Esophagus muscularis mucosa (tissue), 4 donors: ENCODE measurements around the gene GLI3. TPM values are rescaled to one million over a fixed set of nuclear protein-coding genes. Genes with fewer than 3 reads are reported as not detected.

Experiments
- DNase-seq: peaks from one replicate; pipeline ENCODE4 v3.0.0-alpha.2; 2017; ENCODE audit errors: extremely low spot score
- H3K27ac ChIP-seq, 4 donors: fragments of 200-600 bp; sonication (generic); replicated peaks in 1 of 4; 1 replicate in 3 of 4; 2 replicates in 1 of 4; pipeline ENCODE4 v1.5.1; 2016 to 2019; ENCODE audit warnings: mild to moderate bottlenecking in 1 of 4
- H3K27me3 ChIP-seq, 4 donors: fragments of 200-600 bp; sonication (generic); one replicate each; pipeline versions ENCODE4 v1.5.1 to v1.6.0; 2016 to 2019
- H3K36me3 ChIP-seq, 4 donors: fragments of 200-600 bp; sonication (generic); one replicate each; pipeline ENCODE4 v1.5.1; 2016 to 2019
- H3K4me1 ChIP-seq, 4 donors: fragments of 200-600 bp; sonication (generic); one replicate each; pipeline ENCODE4 v1.5.1; 2016 to 2019
- H3K4me3 ChIP-seq, 4 donors: fragments of 200-600 bp; sonication (generic); 1 replicate in 2 of 4; 2 replicates in 2 of 4; pipeline ENCODE4 v1.5.1; 2016 to 2019; ENCODE audit warnings: mild to moderate bottlenecking in 4 of 4, moderate library complexity in 1 of 4
- H3K9me3 ChIP-seq, 4 donors: fragments of 200-600 bp; sonication (generic); 1 replicate in 3 of 4; 2 replicates in 1 of 4; pipeline ENCODE4 v1.5.1; 2016 to 2019
- EP300 ChIP-seq: sonication (generic); formaldehyde crosslinking; IDR thresholded peaks from one replicate; pipeline ENCODE4 v1.6.1; 2017; ENCODE audit warnings: antibody characterized with exemption
- POLR2A ChIP-seq: fragments of 450-650 bp; IDR thresholded peaks from one replicate; pipeline ENCODE4 v1.6.1; 2017; ENCODE audit warnings: antibody characterized with exemption, moderate library complexity, mild to moderate bottlenecking, low read depth
- POLR2AphosphoS5 ChIP-seq, 2 donors: sonication (generic); formaldehyde crosslinking; IDR thresholded peaks; one replicate each; pipeline ENCODE4 v1.6.1; 2017; ENCODE audit warnings: antibody characterized with exemption in 2 of 2
- WGBS: methylation state at CpG from one replicate; pipeline ENCODE4 v1.1.5; 2018; 5-methylcytosine and 5-hydroxymethylcytosine counted together
- intact Hi-C: fragments of 100-400 bp; cut with DNase I; formaldehyde crosslinking; loops from one replicate; pipeline ENCODE4 v1.15.1; 2023
- total RNA-seq, 4 donors: library from RNA; depleted of rRNA; stranded (reverse); fragments of >200 nt; gene quantifications; one replicate each; pipeline versions ENCODE4 v1.1.0 to v1.2.1, GENCODE V29; 2016
- TF ChIP-seq, protein P1 (sequence below), 3 experiments: fragments of 200-600 bp in 2 of 3; fragments of 450-650 bp in 1 of 3; sonication (generic) in 2 of 3; IDR thresholded peaks; one replicate each; pipeline ENCODE4 v1.5.1; 2017 to 2019; ENCODE audit warnings: antibody characterized with exemption in 3 of 3, mild to moderate bottlenecking in 2 of 3, moderate library complexity in 1 of 3

The GLI3 gene
- total RNA-seq, 4 donors from 2014 or later, result 11.7 to 17.8 (median 13.3) TPM

DNA sequence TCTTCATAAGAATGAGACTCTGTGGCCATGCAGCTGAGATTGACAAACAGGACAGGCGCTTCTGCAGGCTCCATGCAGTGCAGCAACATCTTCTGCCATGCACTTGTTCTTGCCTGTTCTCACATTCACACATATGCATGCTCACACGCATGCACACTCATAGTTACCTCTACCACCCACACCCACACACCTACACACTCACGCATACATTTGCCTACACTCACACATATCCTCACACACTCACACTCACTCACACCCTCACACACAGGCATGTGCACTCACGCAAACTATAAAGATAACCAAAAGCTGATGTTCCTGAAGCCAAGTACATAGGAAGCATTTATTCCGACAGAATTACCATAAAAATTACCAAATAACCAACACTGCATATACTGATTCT lies 15.7 kb downstream of the GLI3 start:
- intact Hi-C loops, result no loop called here
- TF ChIP-seq POLR2AphosphoS5 (IDR thresholded peaks at IDR 0.05) (no peak), EP300 (no peak)
- peaks cover 0 to 17% (median 6%) of the 10 kb centered on the region in 4 donors for H3K36me3 ChIP-seq
- no peaks in the 10 kb centered on the region for H3K9me3 ChIP-seq
- no peaks in the 10 kb centered on the region for H3K27me3 ChIP-seq
- peak overlapping the region in 1 of 4 donors; percentile 15 for H3K27ac ChIP-seq
- WGBS, result 87% methylated on average over 5 of the region's 5 CpGs
- H3K4me1 ChIP-seq, result peaks cover 0 to 22% (median 18%) of the 10 kb centered on the region in 4 donors
- H3K4me3 ChIP-seq, result no peak overlapping the region
- DNase-seq, result no peak

DNA sequence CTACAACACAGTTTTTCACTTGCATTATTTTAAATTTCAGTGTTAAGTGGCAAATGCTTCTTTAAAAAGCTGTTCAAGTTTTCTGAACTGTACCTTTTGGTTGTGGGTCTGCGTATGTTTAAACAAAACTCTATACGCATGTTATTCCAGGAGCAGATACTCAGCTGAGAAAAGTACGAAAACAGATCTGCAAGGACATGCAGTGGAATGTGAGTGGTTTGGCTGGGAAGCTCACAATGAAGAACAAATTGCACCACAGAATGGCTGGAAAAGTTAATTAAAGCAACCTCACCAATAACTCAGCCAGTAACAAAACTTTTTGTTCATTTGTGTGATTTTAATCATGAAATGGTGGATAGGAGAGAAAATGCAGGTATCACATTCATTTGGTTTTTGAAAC lies 17.6 kb downstream of the GLI3 start:
- intact Hi-C loops, result loop anchor here (10.0 kb wide), 1 partner anchor 115 kb away; no protein-coding TSS in a partner anchor
- Histone ChIP-seq H3K4me3 (no peak overlapping the region), H3K9me3 (no peaks in the 10 kb centered on the region), H3K27ac (no peak overlapping the region), H3K36me3 (peaks cover 0 to 17% (median 6%) of the 10 kb centered on the region in 4 donors), H3K4me1 (peaks cover 0 to 18% (median 15%) of the 10 kb centered on the region in 4 donors), H3K27me3 (no peaks in the 10 kb centered on the region)
- TF ChIP-seq POLR2A, result no peak
- TF ChIP-seq POLR2AphosphoS5 (IDR thresholded peaks at IDR 0.05), result no peak
- TF ChIP-seq EP300, result no peak
- TF ChIP-seq, protein P1, sequence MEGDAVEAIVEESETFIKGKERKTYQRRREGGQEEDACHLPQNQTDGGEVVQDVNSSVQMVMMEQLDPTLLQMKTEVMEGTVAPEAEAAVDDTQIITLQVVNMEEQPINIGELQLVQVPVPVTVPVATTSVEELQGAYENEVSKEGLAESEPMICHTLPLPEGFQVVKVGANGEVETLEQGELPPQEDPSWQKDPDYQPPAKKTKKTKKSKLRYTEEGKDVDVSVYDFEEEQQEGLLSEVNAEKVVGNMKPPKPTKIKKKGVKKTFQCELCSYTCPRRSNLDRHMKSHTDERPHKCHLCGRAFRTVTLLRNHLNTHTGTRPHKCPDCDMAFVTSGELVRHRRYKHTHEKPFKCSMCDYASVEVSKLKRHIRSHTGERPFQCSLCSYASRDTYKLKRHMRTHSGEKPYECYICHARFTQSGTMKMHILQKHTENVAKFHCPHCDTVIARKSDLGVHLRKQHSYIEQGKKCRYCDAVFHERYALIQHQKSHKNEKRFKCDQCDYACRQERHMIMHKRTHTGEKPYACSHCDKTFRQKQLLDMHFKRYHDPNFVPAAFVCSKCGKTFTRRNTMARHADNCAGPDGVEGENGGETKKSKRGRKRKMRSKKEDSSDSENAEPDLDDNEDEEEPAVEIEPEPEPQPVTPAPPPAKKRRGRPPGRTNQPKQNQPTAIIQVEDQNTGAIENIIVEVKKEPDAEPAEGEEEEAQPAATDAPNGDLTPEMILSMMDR (IDR thresholded peaks at IDR 0.05), result no peak
- WGBS, result 70% methylated on average over 3 of the region's 3 CpGs
- DNase-seq, result no peak

GRCh38 chr7:42218248-42218647 lies 18.8 kb downstream of the GLI3 start:
- 77% methylated on average over 2 of the region's 2 CpGs for WGBS
- Histone ChIP-seq H3K4me3 (no peak overlapping the region), H3K9me3 (no peaks in the 10 kb centered on the region), H3K27ac (peak overlapping the region in 2 of 4 donors; percentile 18 to 48), H3K27me3 (no peaks in the 10 kb centered on the region), H3K36me3 (peaks cover 0 to 17% (median 6%) of the 10 kb centered on the region in 4 donors), H3K4me1 (peaks cover 0 to 17% (median 14%) of the 10 kb centered on the region in 4 donors)
- no peak for DNase-seq
- TF ChIP-seq, protein P1 (IDR thresholded peaks at IDR 0.05), result no peak
- TF ChIP-seq POLR2A, result no peak
- TF ChIP-seq EP300, result no peak
- no peak for TF ChIP-seq POLR2AphosphoS5 (IDR thresholded peaks at IDR 0.05)
- intact Hi-C loops, result loop anchor here (10.0 kb wide), 1 partner anchor 113 kb away; no protein-coding TSS in a partner anchor

DNA sequence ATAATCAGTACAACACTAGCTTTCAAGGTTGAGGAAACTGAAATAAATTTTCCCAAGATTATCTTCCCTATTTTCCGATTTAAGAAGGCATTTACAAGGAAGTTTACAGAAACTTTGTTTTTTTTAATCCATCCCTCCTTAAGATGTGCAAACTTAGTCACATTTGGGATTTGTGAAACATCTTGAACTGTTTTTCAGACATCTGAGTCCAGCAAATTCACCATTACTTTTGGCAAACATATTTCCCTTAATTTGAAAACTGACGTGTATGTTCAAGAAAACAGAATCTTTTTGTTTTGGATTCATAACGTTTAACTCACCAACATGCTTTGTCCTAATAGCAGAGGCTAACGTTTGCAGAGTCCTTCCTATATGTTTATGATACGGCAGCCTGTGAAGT lies 19.5 kb downstream of the GLI3 start:
- H3K4me1 ChIP-seq, result peaks cover 0 to 14% (median 12%) of the 10 kb centered on the region in 4 donors
- no peak for TF ChIP-seq POLR2AphosphoS5 (IDR thresholded peaks at IDR 0.05)
- no peak for TF ChIP-seq POLR2A
- TF ChIP-seq EP300, result no peak
- TF ChIP-seq, protein P1 (IDR thresholded peaks at IDR 0.05), result no peak
- no peak for DNase-seq
- H3K9me3 ChIP-seq, result no peaks in the 10 kb centered on the region
- 76% methylated on average over 5 of the region's 5 CpGs for WGBS
- no peak overlapping the region for H3K4me3 ChIP-seq
- peaks cover 0 to 17% (median 6%) of the 10 kb centered on the region in 4 donors for H3K36me3 ChIP-seq
- no peaks in the 10 kb centered on the region for H3K27me3 ChIP-seq
- peak overlapping the region in 3 of 4 donors; percentile 6 to 48 (median 18) for H3K27ac ChIP-seq
- intact Hi-C loops, result loop anchor here (10.0 kb wide), 1 partner anchor 113 kb away; no protein-coding TSS in a partner anchor

- Histone ChIP-seq H3K27ac (peak overlapping the region in 2 of 4 donors; percentile 27 to 47), H3K4me1 (peaks cover 0 to 14% (median 9%) of the 10 kb centered on the region in 4 donors), H3K4me3 (no peak overlapping the region), H3K27me3 (no peaks in the 10 kb centered on the region), H3K36me3 (peaks cover 0 to 17% (median 6%) of the 10 kb centered on the region in 4 donors), H3K9me3 (no peaks in the 10 kb centered on the region)
- DNase-seq, result no peak
- intact Hi-C loops, result loop anchor here (10.0 kb wide), 1 partner anchor 112 kb away; no protein-coding TSS in a partner anchor
- TF ChIP-seq POLR2A, result no peak
- TF ChIP-seq EP300, result no peak
- TF ChIP-seq, protein P1 (IDR thresholded peaks at IDR 0.05), result no peak
- no peak for TF ChIP-seq POLR2AphosphoS5 (IDR thresholded peaks at IDR 0.05)
- WGBS, result 80% methylated on average over 6 of the region's 6 CpGs
Measured at GRCh38 chr7:42217053-42217452, 20.0 kb downstream of the GLI3 start.
